A673 (cell line): ENCODE data around the gene SPTLC2. TPM values are rescaled to one million over a fixed set of nuclear protein-coding genes. Genes with fewer than 3 reads are reported as not detected.

ENCODE experiments used
- BruUV-seq: library from RNA; stranded (reverse); fragments of 400-500 nt; replicated peaks from 2 replicates; lab custom pipeline; 2021; lab: Mats Ljungman, UMichigan
- CTCF ChIA-PET: fragments of 300-600 bp; sonication (Branson Sonifier 250); formaldehyde crosslinking; loops from one replicate; lab custom pipeline; 2022; ENCODE audit warnings: antibody characterized with exemption; lab: Charles Lee
- POLR2A ChIA-PET: fragments of 300-600 bp; sonication (Branson Sonifier 250); formaldehyde crosslinking; loops from one replicate; lab custom pipeline; 2022; ENCODE audit warnings: antibody characterized with exemption; ENCODE audit not compliant: low non-redundant PET; lab: Charles Lee
- DNase-seq: peaks from one replicate; pipeline ENCODE4 v3.0.0-alpha.2; 2015; ENCODE audit warnings: low spot score
- H3K27ac ChIP-seq: fragments of 200-600 bp; sonication (generic); 2 replicates; pipeline ENCODE4 v1.5.1; 2016; ENCODE audit warnings: mixed run types, low read depth, mild to moderate bottlenecking, mixed read lengths, antibody characterized with exemption, low read length; ENCODE audit not compliant: poor library complexity, severe bottlenecking
- H3K27me3 ChIP-seq: fragments of 200-600 bp; sonication (generic); replicated peaks from 2 replicates; pipeline ENCODE4 v1.6.1; 2017; ENCODE audit warnings: mixed run types, low read depth, mild to moderate bottlenecking, mixed read lengths, antibody characterized with exemption, low read length; ENCODE audit not compliant: insufficient read depth, poor library complexity
- H3K36me3 ChIP-seq: fragments of 200-600 bp; sonication (generic); 2 replicates; pipeline ENCODE4 v1.6.1; 2016; ENCODE audit warnings: mixed run types, mild to moderate bottlenecking, mixed read lengths, antibody characterized with exemption, low read length; ENCODE audit not compliant: insufficient read depth, poor library complexity, severe bottlenecking
- H3K4me1 ChIP-seq: fragments of 200-600 bp; sonication (generic); 2 replicates; pipeline ENCODE4 v1.6.1; 2017; ENCODE audit warnings: mixed run types, mild to moderate bottlenecking, mixed read lengths, antibody characterized with exemption, low read length; ENCODE audit not compliant: insufficient read depth, poor library complexity, severe bottlenecking
- H3K4me3 ChIP-seq: fragments of 200-600 bp; sonication (generic); 2 replicates; pipeline ENCODE4 v1.5.1; 2016; ENCODE audit warnings: low read depth, mixed run types, mild to moderate bottlenecking, mixed read lengths, low read length; ENCODE audit not compliant: poor library complexity, severe bottlenecking
- H3K9me3 ChIP-seq: fragments of 200-600 bp; sonication (generic); 2 replicates; pipeline ENCODE4 v1.6.1; 2016; ENCODE audit warnings: mixed run types, low read depth, mild to moderate bottlenecking, mixed read lengths, antibody characterized with exemption, low read length; ENCODE audit not compliant: poor library complexity, severe bottlenecking
- EZH2 ChIP-seq: fragments of 200-600 bp; sonication (generic); IDR thresholded peaks from 2 replicates; pipeline ENCODE4 v1.6.1; 2017; ENCODE audit warnings: borderline replicate concordance, low read depth, mild to moderate bottlenecking, mixed read lengths, antibody characterized with exemption, low read length; ENCODE audit not compliant: poor library complexity, severe bottlenecking
- intact Hi-C: fragments of 100-400 bp; cut with micrococcal nuclease; formaldehyde crosslinking; loops from one replicate; pipeline ENCODE4 v1.10.0; 2022; ENCODE audit not compliant: unreplicated experiment
- total RNA-seq: library from RNA; stranded (reverse); gene quantifications from 2 replicates; pipeline ENCODE4 v1.2.3, GENCODE V29; 2021
- TF ChIP-seq, protein P1 (sequence below): fragments of 300-800, 200-600 bp; sonication (generic); conservative IDR thresholded peaks from 2 replicates; pipeline ENCODE4 v1.5.1; 2017; ENCODE audit warnings: low read depth, mild to moderate bottlenecking, antibody characterized with exemption, low read length, moderate library complexity, mixed read lengths

The SPTLC2 gene
- total RNA-seq, 1 experiment from 2014 or later = 17.3 TPM

DNA sequence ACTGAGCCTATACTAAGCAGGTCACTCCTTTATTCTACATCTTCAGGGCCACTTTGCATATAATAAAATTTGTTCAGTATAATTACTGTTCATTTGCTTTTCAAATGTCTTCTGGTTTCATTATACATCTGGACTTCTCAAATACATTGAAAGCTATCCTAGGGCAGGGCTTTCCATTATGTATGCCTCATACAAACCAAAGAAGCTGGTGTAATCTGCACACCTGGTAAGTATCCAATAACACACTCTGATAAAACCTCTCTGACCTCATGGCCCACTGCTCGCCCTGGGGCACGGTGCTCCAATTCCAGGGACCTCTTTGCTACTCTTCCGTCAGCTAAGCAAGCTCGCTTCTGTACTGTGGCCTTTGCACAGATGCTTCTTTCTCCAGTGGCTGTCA lies 95.9 kb downstream of the SPTLC2 start:
- Histone ChIP-seq H3K27me3 (no peaks in the 10 kb centered on the region), H3K36me3 (peaks cover 11% of the 10 kb centered on the region), H3K9me3 (no peaks in the 10 kb centered on the region), H3K27ac (no peak overlapping the region), H3K4me3 (no peak overlapping the region), H3K4me1 (no peaks in the 10 kb centered on the region)
- no peak for DNase-seq
- CTCF ChIA-PET = no interaction called here
- TF ChIP-seq, protein P1, sequence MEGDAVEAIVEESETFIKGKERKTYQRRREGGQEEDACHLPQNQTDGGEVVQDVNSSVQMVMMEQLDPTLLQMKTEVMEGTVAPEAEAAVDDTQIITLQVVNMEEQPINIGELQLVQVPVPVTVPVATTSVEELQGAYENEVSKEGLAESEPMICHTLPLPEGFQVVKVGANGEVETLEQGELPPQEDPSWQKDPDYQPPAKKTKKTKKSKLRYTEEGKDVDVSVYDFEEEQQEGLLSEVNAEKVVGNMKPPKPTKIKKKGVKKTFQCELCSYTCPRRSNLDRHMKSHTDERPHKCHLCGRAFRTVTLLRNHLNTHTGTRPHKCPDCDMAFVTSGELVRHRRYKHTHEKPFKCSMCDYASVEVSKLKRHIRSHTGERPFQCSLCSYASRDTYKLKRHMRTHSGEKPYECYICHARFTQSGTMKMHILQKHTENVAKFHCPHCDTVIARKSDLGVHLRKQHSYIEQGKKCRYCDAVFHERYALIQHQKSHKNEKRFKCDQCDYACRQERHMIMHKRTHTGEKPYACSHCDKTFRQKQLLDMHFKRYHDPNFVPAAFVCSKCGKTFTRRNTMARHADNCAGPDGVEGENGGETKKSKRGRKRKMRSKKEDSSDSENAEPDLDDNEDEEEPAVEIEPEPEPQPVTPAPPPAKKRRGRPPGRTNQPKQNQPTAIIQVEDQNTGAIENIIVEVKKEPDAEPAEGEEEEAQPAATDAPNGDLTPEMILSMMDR = no peak
- no peak for TF ChIP-seq EZH2
- intact Hi-C loops = no loop called here
- POLR2A ChIA-PET = no interaction called here
- BruUV-seq = no TSS peak

GRCh38 chr14:77516126-77516525 lies 100.3 kb downstream of the SPTLC2 start:
- Histone ChIP-seq H3K27ac (no peak overlapping the region), H3K27me3 (no peaks in the 10 kb centered on the region), H3K36me3 (peaks cover 19% of the 10 kb centered on the region), H3K4me1 (no peaks in the 10 kb centered on the region), H3K4me3 (no peak overlapping the region), H3K9me3 (no peaks in the 10 kb centered on the region)
- intact Hi-C loops = no loop called here
- no peak for DNase-seq
- POLR2A ChIA-PET = no interaction called here
- BruUV-seq = no TSS peak
- CTCF ChIA-PET = no interaction called here
- no peak for TF ChIP-seq EZH2
- TF ChIP-seq, protein P1 = no peak

GRCh38 chr14:77511486-77512162 lies 104.8 kb downstream of the SPTLC2 start:
- no peaks in the 10 kb centered on the region for H3K9me3 ChIP-seq
- no TSS peak for BruUV-seq

More at GRCh38 chr14:77511486-77512162, 104.8 kb downstream of the SPTLC2 start:
- ChIA-PET CTCF (no interaction called here), POLR2A (no interaction called here)
- no peaks in the 10 kb centered on the region for H3K4me1 ChIP-seq
- intact Hi-C loops = no loop called here
- H3K27ac ChIP-seq = no peak overlapping the region
- H3K27me3 ChIP-seq = no peaks in the 10 kb centered on the region
- H3K36me3 ChIP-seq = peaks cover 13% of the 10 kb centered on the region
- H3K4me3 ChIP-seq = no peak overlapping the region
- no peak for TF ChIP-seq EZH2
- TF ChIP-seq, protein P1 = no peak
- DNase-seq = no peak
